ENCODE results near the gene RLF.

DNA sequence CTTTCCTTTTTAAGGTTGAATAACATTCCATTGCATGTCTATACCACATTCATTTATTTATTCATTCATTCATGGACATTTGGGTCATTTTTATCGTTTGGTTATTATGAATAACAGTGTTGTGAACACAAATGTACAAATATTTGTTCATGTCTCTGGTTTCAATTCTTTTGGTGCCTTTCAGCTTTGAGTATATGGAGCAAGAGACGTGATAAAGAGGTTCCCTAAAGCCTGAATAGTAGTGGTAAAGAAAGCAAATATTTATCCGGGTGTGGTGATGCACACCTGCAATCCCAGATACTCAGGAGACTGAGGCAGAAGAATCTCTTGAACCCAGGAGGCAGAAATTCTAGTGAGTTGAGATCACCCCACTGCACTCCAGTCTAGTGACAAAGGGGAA is 5.3 kb upstream of the RLF start:
- TF ChIP-seq, protein P1, sequence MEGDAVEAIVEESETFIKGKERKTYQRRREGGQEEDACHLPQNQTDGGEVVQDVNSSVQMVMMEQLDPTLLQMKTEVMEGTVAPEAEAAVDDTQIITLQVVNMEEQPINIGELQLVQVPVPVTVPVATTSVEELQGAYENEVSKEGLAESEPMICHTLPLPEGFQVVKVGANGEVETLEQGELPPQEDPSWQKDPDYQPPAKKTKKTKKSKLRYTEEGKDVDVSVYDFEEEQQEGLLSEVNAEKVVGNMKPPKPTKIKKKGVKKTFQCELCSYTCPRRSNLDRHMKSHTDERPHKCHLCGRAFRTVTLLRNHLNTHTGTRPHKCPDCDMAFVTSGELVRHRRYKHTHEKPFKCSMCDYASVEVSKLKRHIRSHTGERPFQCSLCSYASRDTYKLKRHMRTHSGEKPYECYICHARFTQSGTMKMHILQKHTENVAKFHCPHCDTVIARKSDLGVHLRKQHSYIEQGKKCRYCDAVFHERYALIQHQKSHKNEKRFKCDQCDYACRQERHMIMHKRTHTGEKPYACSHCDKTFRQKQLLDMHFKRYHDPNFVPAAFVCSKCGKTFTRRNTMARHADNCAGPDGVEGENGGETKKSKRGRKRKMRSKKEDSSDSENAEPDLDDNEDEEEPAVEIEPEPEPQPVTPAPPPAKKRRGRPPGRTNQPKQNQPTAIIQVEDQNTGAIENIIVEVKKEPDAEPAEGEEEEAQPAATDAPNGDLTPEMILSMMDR (IDR thresholded peaks at IDR 0.05) = no peak
- no peak for TF ChIP-seq POLR2A (IDR thresholded peaks at IDR 0.05)
- no peak for TF ChIP-seq POLR2AphosphoS5 (IDR thresholded peaks at IDR 0.05)
